A172 (cell line): ENCODE data around the gene NOS1AP. TPM values are rescaled to one million over a fixed set of nuclear protein-coding genes. Genes with fewer than 3 reads are reported as not detected.
"Not testable (repeated sequence)": the region's sequence is repeated elsewhere in the genome, so short reads cannot be mapped to it uniquely, and the experiment has no call there.

Experiments
- DNase-seq: peaks from one replicate; pipeline ENCODE4 v3.0.0-alpha.2; 2015; ENCODE audit warnings: low spot score
- total RNA-seq: library from RNA; depleted of rRNA; stranded (reverse); fragments of >200 nt; shearing (Covaris generic); gene quantifications from 2 replicates; pipeline ENCODE4 v1.2.3, GENCODE V29; 2014; rRNA removed

Gene NOS1AP
- total RNA-seq, result 1.2 and 2.4 TPM in 2 replicates

DNA sequence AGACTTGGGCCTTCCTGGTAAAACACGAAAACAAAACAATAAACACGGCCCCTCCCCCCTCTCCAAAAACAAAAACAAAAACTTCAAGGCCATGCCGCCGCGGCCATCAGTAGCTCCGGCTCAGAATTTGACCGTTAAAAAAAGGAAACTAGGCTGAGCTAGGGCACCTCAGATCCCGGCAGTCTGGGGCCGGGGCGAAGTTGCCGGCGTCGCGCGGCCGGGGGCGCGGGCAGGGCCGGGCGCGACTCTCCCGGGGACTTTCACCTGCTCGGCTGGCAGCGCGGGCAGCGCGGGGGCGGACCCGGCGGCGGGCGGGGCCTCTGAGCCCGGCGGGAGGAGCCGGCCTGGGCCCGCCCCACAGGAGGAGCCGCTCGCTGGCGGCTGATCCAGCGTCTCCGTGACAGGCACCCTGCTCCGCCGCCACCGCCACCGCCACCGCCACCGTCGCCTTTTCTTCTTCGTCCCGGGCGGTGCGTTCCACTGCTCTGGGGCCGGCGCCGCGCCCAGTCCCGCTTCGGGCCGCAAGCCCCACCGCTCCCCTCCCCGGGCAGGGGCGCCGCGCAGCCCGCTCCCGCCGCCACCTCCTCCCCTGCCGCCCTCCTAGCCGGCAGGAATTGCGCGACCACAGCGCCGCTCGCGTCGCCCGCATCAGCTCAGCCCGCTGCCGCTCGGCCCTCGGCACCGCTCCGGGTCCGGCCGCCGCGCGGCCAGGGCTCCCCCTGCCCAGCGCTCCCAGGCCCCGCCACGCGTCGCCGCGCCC is at the start of gene NOS1AP:
Gene NOS1AP (plus strand): TSS at position 358 of the 760 bp plus-strand sequence. CDS start 487 bp downstream, outside the sequence.
- DNase-seq, result peak; percentile 64

DNA sequence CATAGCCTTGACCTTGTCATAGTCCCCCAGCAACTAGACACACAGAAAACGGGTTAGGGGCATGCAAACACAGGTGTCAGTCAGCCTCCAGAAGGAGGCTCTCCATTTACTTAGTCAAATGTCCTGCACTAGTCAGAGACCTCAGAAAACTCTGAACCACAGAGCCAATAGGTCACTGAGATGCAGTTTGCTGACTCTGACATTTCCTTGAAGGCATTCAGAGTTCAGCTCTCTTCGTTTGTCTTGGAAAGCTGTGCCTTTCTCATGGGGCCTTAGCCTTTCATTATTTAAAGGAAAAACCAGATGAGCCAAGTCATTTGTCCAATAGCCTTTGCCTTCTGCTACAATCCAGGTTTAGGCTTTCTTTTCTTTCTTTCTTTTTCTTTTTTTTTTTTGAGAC is 49.3 kb upstream of the NOS1AP start:
- no peak for DNase-seq

DNA sequence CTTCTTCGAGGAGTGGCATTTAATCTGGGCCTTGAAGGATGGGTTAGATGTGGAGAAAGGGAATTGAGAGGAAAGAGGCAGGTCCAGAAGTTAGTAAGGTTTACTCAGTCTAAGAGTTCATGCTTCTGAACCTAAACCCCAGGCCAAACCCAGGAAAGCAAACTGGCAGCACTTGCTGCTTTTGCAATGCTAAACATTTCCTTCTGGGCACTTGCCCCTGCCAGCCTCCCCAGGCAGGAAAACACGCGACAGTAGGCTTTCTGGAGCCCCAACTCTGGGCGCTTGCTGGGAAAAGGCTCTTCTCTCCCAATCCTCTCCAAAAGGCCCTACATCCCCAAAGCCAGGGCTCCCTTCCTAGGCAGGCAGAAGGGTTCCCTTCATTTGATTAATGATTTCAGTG is 48.4 kb upstream of the NOS1AP start:
- no peak for DNase-seq

DNA sequence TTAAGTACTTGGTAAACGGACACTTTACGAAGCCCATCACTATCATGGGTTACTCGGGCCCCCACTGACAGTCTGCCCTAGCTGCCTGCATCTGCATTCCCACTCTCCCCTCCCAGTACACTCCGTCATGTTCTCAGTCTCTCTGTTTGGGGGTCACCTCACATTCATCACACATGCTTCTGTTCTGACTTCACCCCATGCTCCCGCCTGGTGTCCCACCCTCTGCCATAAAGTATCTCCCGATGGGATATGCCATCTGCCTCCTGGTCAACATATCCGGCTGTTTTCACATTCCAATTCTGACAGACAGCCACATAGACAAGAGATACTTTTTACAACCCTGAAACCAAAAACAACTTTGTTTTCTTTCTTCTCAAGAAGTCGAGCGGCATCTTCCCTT is 46.9 kb upstream of the NOS1AP start:
- no peak for DNase-seq

DNA sequence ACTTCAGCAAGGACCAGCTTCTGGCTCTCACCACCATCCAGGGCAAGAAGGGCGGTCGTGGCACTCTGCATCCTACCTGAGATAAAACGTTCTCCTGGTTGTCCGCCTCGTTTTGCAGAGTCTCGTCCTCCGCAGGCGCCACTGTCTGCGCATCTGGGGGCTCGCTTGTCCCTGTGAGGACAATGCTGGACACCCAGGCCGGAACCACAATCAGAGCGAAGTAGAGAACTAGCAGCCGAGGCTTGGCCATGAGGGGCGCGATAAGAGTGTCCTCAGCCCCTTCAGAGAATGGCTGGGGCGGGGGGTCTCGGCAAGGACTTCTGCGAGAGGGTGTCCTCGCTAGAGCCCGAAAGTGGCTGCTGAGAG is 46.3 kb upstream of the NOS1AP start:
- DNase-seq, result no peak

DNA sequence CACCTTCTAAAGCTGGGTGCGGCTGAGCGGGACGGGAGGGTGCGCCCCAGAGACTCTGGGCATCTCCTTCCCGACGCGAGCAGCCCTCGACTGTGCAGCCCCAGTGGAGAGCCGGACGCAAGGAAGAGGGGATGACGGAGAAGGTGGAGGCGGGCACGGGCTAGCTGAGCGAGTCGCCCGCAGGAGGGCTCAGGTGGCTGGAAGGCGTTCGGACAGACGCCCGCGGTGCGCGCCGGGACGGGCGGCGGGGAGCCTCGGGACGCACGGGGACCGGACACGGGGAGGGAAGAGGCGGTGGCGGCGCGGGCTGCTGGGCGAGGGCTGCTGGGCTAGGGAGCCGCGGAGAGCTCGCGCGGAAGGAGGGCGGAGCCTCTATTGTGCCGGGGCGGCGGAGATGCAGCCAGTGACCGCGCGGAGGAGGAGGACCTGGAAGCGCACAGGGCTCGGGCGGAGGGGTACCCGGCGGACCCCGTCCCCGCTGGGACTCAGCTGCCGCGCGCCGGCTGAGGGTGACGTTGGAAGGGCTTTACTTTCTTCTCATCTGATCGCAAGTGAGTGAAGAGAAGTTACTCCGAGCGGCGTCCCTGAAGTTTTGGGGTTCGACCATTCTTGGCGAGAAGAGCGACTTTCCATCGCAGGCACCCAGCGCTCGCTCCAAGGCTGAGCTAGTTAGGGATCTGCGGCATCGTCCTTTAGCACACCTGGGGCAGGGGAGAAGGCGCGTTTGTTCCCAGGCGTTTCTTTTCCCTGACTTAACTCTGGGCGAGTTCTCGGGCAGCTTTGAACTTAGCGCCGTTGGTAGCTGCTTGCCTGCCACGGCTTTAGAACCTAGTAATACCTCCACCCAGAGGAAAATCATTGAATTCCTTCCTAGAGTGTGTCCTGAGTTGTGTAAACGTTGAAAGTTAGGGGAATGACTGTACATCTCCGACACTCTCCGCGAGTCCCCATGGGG is 45.7 kb upstream of the NOS1AP start, which contains the start of gene OLFML2B:
Gene OLFML2B (minus strand): TSS at position 323 of the 955 bp plus-strand sequence. CDS start 439 bp downstream, outside the sequence.
- DNase-seq, result peak; percentile 80

DNA sequence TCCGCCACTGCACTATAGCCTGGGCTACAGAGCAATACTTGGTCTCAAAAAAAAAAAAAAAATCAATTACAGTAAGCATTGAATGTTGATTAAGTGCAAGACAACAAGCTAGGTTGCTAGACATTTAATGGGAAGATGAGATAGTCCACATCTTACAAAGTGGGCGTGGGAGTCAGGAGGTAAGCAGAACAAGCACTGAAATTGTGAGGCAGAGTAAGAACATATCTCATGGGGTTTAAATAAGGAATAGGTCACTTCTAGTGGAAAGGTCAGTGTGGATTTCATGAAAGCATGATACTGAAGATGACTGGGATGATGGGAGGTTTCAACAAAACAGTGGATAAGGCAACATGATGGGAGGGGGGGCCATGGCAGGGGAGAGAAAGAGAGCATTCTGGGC is 44.0 kb upstream of the NOS1AP start:
- no peak for DNase-seq

DNA sequence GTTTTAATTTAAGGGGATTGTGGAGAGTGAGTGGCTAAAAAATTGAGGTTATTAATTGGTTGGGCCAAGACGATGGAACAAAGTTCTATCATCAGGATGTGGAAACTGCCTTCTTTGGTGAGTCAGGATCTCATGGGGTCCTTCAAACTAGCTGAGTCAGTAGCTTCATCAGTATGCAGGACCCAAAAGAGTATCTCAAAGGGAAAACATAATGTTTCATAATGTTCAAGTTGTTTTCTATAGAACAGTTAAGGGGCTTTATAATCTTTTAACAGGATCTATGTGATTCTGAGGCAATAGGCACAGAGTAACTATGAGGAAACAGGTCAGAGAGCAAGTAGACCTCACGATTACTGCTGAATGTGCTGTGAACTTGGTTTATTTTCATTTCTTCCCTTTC is 42.6 kb upstream of the NOS1AP start:
- no peak for DNase-seq

DNA sequence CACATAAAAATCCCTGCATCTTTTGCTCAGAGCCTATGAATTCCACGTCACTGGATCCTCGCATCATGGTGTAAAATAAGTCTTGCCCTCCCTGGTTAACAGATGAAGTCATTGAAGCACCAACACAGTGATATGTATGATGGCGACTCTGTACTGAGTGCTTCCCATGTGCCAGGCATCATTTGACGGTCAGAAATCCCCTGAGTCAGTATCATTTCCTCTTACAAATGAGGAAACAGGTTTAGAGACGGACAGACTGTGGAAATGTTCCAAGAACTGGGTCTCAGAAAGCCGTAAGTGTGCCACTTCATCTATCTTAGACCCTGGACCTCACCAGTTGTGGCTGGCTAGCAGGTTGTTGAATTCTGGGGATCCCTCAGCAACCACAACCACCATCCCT is 40.8 kb upstream of the NOS1AP start:
- DNase-seq, result peak; percentile 17

DNA sequence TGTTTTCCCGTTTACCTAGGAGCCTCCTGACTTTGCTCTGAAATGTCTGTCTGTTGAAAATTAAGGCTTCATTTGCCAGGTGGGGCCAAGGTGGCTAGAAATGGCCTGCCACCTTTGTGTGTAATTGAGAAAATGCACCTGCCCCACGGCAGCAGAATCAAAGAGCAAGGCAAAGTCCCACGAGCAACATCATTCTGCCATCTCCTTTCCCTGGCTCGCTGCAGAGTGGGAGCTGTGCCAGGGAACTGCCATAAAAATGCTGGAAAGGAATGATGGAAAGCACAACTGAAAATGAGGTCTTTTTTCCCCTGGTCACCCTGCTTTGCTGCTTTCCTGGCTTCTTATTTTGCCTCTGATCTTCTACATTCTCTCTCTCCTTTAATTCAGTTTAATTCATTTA is 40.3 kb upstream of the NOS1AP start:
- DNase-seq, result no peak

DNA sequence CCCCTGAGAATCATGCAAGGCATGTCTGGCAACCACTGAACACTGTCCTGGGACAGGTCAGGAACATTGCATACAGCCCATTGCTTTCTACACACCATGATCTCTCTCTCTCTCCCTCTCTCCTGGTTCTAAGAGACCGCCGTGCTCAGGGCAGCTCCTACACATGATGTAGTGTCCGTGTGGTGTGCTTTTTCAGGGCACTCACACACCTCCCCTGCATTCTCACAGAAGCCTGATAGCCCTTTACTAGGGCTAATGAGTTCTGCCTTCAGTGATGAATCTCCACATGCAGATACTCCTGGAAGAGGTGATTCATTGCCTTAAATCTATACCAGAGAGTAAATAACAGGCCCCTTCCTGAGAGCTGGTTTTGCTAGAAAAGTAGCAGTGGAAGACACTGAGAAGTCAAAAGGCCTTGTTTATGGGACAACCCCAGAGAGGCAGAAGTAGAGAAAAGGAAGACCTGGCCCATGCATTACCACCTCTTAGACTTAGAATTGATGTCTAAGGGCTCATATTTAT is 38.7 kb upstream of the NOS1AP start:
- no peak for DNase-seq

DNA sequence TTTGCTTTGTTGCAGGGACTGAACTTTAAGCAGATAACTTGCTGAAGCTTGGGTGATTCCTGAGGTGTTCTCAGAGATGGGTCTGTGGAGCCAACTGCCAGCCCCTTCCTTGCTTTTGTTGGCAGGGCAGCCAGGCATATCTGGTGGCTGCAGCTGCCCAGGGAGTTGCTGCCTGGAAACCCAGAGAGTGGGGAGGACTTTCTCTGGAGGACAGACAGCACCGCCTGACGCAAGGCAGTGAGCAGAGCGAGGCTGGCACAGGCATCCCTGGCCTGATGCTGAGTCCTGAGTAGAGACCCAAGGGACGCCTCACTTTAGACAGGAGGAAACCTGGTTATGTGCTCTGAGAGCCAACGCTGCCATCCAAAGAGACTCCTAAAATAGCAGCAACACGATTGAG is 36.1 kb upstream of the NOS1AP start:
- no peak for DNase-seq

DNA sequence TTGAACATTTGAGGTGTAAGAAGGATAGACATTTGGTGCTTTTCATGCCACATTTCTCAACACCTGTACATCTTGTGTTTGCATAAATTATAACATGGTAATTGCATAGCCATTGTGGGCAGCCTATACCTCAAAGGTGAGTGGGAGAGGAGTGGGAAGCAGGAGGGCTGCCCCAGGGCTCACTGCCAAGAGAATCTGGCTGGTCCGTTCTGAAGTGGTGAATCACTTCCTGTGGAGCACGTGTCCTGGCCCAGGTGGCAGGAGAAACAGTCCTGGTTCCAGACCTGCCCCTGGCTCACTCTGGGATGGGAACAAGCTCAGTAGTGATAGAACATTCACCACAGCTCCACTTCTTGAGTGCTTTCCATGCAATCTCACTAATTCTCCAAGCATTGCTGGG is 34.2 kb upstream of the NOS1AP start:
- peak; percentile 87 for DNase-seq

DNA sequence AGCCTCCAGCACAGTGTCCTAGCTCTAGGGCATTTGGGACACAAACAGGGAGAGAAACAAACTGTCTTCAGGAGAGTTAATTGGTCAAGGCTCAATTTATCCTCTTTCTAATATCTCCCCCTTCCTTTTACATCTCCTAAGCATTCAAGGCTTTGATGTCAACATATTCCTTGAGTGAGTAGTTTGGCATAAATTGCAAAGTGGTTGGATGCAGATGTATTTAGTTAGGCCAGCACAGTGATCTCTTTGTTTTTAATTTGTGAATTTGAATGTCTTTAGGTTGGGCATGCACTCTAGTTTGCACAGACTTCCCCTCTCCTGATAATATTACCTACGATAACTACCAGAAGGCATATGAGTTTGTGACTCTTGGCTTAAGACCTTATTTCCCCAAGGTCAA is 33.3 kb upstream of the NOS1AP start:
- DNase-seq, result no peak

DNA sequence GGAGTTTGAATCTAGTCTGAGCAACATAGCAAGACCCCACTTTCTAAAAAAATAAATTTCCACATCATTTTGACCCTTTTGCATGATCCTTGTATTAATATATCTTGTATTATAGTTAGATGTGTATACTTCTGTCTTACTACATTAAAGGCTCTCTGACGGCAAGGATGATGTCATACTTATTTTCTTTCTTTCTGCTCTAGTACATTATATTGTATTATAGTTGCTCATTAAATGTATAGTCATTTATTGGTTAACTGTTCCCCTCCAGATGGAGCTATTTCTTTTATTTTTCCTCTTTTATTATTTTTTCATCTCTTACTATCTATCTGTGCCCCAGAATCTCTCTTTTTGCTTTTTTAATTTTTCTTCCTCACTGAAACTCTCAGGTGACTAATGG is 30.9 kb upstream of the NOS1AP start:
- no peak for DNase-seq

DNA sequence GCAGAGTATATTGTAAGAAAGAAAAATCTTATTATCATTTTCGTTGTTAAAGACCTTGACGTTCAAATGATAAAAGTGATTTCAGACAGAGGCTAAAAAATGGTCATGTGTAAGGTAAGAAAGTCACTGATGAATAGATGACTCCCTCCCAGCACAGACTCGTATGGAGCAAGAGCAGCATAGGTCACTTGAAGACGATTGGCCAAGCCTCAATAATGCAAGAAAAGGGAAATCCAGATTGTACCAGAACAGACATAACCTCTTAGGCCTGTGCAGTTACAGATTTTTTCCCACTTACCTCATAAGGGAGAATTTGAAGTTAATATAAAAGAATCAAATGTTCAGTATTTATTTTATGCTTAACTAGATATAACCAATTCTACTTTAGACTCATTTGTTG is 29.5 kb upstream of the NOS1AP start:
- no peak for DNase-seq

DNA sequence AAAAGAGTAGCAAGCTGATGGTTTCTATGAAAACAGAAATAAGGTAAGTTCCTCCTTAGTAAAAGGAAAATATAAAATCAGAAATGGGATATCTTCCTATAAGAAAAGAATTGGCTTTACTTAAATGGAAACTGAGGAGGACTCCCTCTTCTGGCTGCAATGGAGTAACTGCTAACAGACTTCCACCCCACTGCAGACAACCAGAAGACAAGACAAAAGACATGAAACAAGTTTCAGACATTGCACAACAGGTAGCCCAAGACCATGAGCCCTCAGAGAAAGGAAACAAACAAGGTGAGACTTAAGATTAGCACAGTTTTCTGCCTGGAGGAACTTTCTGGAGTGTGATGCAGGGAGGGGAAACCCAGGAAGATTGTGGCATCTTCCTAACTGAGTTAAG is 28.8 kb upstream of the NOS1AP start:
- peak; percentile 21 for DNase-seq

DNA sequence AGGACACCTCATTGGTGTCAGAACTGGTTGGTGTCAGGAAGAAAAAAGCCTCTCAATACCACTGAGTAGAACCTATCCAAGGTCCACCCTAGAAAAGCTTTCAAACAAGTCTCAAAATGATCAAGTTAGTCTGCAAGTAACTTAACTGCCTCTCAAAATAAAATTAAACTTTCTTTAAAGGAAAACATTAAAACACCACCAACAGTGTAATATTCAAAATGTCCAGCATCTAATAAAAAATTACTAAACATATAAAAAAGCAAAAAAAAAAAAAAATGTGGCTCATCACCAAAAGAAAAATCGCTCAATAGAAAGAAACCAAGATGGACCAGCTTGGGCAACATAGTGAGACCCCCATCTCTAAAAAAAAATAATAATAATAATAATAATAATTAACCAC is 27.1 kb upstream of the NOS1AP start:
- DNase-seq, result no peak

DNA sequence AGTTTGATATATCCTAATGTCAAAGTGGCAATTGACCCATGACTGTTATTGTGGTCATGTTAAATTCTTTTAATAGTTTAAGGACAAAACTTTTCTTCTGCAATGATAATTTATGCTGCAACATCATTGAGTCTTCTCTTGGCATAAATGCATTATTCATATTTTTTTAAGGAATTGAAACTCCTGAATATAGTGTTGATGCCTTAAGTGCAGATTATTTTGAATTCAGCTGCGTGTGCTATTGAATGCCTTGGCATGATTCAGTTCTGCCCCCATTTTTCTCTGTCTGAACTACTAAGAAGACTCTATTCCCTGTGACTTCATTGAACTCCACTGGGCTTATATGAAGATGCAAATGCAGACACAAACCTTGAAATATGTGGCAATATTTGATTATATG is 22.6 kb upstream of the NOS1AP start:
- DNase-seq, result no peak

DNA sequence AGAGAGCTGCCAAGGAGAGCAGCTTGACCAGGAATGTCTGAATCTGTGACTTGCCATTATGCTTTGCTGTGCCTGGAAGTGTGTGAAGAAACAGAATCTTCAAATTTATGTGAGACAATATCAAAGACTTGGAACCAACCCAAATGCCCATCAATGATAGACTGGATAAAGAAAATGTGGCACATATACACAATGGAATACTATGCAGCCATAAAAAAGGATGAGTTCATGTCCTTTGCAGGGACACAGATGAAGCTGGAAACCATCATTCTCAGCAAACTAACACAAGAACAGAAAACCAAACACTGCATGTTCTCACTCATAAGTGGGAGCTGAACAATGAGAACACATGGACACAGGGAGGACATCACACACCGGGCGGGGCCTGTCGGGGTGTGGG is 15.5 kb upstream of the NOS1AP start:
- DNase-seq, result not testable (repeated sequence)

DNA sequence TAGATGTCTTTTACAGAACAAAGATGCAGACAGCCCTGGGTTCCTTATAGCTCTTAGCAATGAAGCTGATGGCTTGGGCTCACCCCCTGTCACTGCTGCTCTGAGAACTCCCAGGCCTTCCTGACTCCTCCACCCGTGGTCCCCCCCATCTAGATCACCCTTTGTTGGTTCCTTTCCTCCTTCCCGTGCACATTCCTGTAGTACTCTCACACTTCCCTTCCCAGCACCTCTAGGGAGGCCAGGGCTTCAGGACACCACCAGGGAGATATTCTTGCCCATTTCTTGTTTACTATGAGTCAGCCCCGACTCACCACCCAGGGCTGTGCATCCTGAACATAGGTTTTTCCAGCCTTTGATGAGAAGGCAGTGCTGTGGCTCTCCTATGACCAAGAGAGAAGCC is 14.4 kb upstream of the NOS1AP start:
- DNase-seq, result peak; percentile 89

DNA sequence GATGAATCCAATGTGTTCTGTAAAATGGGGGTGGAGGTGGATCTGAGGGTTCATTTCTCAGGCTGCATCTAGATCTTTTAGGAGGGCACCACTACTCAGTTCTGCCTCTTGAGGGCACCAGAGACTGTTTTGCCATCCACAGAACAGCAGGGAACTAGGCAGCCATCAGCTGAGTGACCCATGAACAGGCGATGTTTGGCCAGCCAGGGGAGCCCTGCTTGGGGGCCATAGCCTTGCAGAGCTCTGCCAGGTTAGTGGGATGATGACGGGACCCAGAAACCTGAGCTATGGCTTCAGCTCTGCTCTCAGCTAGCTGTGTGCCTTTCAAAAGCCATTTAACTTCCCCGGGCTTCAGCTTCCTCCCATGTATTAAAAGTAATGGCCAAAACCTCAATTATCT is 13.4 kb upstream of the NOS1AP start:
- peak; percentile 84 for DNase-seq

DNA sequence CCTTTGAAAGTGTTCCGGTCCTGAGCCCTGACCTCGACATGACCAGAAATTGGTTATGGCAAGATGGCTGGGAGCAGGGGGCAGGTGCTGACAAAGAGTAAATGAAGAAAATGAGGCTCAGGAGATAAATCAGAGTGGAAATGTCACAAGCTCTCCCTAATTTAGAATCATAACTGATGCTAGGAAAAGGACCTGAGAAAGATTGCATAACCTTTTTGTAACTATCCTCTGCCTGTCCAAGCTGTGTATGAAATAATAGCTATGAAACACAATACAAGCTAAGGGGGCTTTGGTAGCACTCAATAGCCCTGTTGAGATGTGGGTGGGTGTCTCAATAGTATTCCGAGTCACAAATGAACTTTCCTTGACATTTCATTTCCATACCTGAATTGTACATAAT is 12.9 kb upstream of the NOS1AP start:
- no peak for DNase-seq
